Ovary (tissue), 9 donors: Measurements from ENCODE around the gene VWA3B. TPM values are rescaled to one million over a fixed set of nuclear protein-coding genes. Genes with fewer than 3 reads are reported as not detected.
"Not testable (repeated sequence)": the region's sequence is repeated elsewhere in the genome, so short reads cannot be mapped to it uniquely, and the experiment has no call there.

Source experiments
- DNase-seq, 5 donors: peaks; one replicate each; pipeline ENCODE4 v3.0.0-alpha.2; 2019 to 2020
- H3K27ac ChIP-seq, 2 donors: fragments of 200-600 bp; one replicate each; pipeline versions ENCODE4 v1.5.1 to v1.8.0; 2019 to 2022
- H3K27me3 ChIP-seq: fragments of 200-600 bp; one replicate; pipeline ENCODE4 v1.8.0; 2022
- H3K36me3 ChIP-seq: fragments of 200-600 bp; sonication (generic); one replicate; pipeline ENCODE4 v1.5.1; 2019
- H3K4me1 ChIP-seq: one replicate; pipeline ENCODE4 v1.8.1; 2013; ENCODE audit warnings: mild to moderate bottlenecking, moderate library complexity; ENCODE audit not compliant: insufficient read depth
- H3K4me3 ChIP-seq: fragments of 200-600 bp; sonication (generic); one replicate; pipeline ENCODE4 v1.5.1; 2017
- H3K9me3 ChIP-seq, 2 donors: fragments of 200-600 bp in 1 of 2; sonication (generic) in 1 of 2; one replicate each; pipeline versions ENCODE4 v1.5.1 to v1.8.1; 2013 to 2019; ENCODE audit warnings: mild to moderate bottlenecking in 1 of 2, moderate library complexity in 1 of 2
- EP300 ChIP-seq: sonication (generic); formaldehyde crosslinking; IDR thresholded peaks from one replicate; pipeline ENCODE4 v1.6.1; 2017; ENCODE audit warnings: antibody characterized with exemption
- POLR2A ChIP-seq: fragments of 450-650 bp; IDR thresholded peaks from one replicate; pipeline ENCODE4 v1.6.1; 2017; ENCODE audit warnings: antibody characterized with exemption, mild to moderate bottlenecking, moderate library complexity
- WGBS, 3 donors: extraction: QIAGEN DNeasy Blood & Tissue Kit in 1 of 3; methylation state at CpG; one replicate each; pipeline versions ENCODE4 v1.1.5 to v1.1.7; 2013 to 2017; 5-methylcytosine and 5-hydroxymethylcytosine counted together
- intact Hi-C, 4 donors: fragments of 100-400 bp; cut with DNase I; formaldehyde crosslinking; loops; one replicate each; pipeline versions ENCODE4 v1.11.0 to v1.15.1; 2022 to 2023
- polyA plus RNA-seq, 2 donors: library from polyadenylated mRNA; stranded (reverse); fragments of 200-250 nt in 1 of 2; fragments of 350-450 nt in 1 of 2; fragmentation: Illumina TruSeq in 1 of 2; extraction: RNeasy Lipid Tissue Mini Kit (QIAGEN cat#74804) in 1 of 2; gene quantifications; one replicate each; pipeline ENCODE4 v1.2.3, GENCODE V29; 2013 to 2014
- total RNA-seq, 7 donors: library from RNA; depleted of rRNA in 2 of 7; stranded (reverse); fragments of >200 nt in 2 of 7; fragmentation: NEBNext Ultra II Directional in 3 of 7; extraction: Animal tissue kit (Norgen Biotek cat#: 25700) in 3 of 7; gene quantifications; one replicate each; pipeline versions ENCODE4 v1.1.0 to v1.2.4, GENCODE V29; 2016 to 2023
- TF ChIP-seq, protein P1 (sequence below), 3 donors: fragments of 450-650 bp in 2 of 3; fragments of 200-600 bp in 1 of 3; IDR thresholded peaks; one replicate each; pipeline versions ENCODE4 v1.5.1 to v1.8.0; 2016 to 2022; ENCODE audit warnings: antibody characterized with exemption in 3 of 3, mild to moderate bottlenecking in 1 of 3
- donor health status: DM: no; HTN: no; CAD: no; lungs with moderate emphysema.
- donor health status: DM: no; HTN: no; CAD: no.
- donor health status: Bipolar disorder and iron deficiency.
- donor health status: DM: yes; HTN: yes; CAD: no.
- donor health status: DM: no; HTN: no; CAD: no.
- donor health status: DM: yes; HTN: yes; CAD: no.

VWA3B gene
- total and polyA plus RNA-seq, 9 donors, result 0.56 to 15.7 (median 1.1) TPM

DNA sequence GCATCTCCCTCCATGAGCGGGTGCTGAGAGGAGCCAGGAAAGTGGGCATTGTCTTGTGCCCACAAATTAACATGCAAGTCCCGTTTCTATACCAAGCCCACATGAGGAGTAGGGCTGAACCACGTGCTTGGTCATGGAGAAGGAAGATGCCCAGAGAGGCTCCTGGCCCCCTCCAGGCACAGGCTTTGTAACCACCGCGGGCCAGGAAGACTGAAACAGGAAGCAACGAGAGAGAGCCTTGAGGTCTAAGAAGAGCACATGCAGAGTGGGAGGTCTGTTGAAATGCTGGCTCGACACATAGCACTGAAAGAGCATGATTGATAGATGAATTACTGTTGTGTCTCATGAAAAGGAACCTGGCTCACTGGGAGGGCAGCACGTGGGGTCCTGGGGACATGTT lies 36.3 kb downstream of the VWA3B start:
- Histone ChIP-seq H3K27me3 (no peaks in the 10 kb centered on the region), H3K9me3 (no peaks in the 10 kb centered on the region), H3K4me3 (no peak overlapping the region), H3K4me1 (no peaks in the 10 kb centered on the region), H3K27ac (no peak overlapping the region), H3K36me3 (no peaks in the 10 kb centered on the region)
- WGBS, 3 donors, result 78 to 84% (median 81%) methylated on average over 8 of the region's 8 CpGs
- TF ChIP-seq POLR2A, result no peak
- no peak for TF ChIP-seq EP300
- TF ChIP-seq, protein P1, sequence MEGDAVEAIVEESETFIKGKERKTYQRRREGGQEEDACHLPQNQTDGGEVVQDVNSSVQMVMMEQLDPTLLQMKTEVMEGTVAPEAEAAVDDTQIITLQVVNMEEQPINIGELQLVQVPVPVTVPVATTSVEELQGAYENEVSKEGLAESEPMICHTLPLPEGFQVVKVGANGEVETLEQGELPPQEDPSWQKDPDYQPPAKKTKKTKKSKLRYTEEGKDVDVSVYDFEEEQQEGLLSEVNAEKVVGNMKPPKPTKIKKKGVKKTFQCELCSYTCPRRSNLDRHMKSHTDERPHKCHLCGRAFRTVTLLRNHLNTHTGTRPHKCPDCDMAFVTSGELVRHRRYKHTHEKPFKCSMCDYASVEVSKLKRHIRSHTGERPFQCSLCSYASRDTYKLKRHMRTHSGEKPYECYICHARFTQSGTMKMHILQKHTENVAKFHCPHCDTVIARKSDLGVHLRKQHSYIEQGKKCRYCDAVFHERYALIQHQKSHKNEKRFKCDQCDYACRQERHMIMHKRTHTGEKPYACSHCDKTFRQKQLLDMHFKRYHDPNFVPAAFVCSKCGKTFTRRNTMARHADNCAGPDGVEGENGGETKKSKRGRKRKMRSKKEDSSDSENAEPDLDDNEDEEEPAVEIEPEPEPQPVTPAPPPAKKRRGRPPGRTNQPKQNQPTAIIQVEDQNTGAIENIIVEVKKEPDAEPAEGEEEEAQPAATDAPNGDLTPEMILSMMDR (IDR thresholded peaks at IDR 0.05), result no peak
- intact Hi-C loops, result no loop called here
- no peak for DNase-seq

DNA sequence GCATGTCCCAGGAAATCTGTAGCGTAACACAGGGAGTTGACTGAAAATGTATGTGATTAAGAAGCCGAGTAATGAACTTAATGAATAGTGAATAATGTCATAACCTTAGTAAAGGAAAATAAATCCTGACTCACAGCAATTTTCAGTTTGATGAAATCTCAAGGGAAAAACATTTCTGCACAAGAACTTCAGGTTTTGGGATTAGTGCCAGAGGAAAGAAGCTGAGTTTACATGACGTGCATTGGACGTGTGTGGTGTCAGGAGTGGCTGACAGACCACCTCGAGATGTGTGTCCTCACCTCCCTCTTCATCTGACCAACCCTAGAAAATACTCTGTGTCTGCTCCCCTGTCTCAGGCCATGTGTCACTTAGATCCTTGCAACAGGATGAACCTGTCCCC lies 39.1 kb downstream of the VWA3B start:
- Histone ChIP-seq H3K4me1 (no peaks in the 10 kb centered on the region), H3K27me3 (no peaks in the 10 kb centered on the region), H3K4me3 (no peak overlapping the region), H3K36me3 (no peaks in the 10 kb centered on the region), H3K9me3 (no peaks in the 10 kb centered on the region), H3K27ac (no peak overlapping the region)
- no peak for DNase-seq
- 57 to 63% (median 61%) methylated on average over 5 of the region's 5 CpGs for WGBS, 3 donors
- intact Hi-C loops, result no loop called here
- TF ChIP-seq POLR2A (no peak), EP300 (no peak)
- TF ChIP-seq, protein P1 (IDR thresholded peaks at IDR 0.05), result no peak

DNA sequence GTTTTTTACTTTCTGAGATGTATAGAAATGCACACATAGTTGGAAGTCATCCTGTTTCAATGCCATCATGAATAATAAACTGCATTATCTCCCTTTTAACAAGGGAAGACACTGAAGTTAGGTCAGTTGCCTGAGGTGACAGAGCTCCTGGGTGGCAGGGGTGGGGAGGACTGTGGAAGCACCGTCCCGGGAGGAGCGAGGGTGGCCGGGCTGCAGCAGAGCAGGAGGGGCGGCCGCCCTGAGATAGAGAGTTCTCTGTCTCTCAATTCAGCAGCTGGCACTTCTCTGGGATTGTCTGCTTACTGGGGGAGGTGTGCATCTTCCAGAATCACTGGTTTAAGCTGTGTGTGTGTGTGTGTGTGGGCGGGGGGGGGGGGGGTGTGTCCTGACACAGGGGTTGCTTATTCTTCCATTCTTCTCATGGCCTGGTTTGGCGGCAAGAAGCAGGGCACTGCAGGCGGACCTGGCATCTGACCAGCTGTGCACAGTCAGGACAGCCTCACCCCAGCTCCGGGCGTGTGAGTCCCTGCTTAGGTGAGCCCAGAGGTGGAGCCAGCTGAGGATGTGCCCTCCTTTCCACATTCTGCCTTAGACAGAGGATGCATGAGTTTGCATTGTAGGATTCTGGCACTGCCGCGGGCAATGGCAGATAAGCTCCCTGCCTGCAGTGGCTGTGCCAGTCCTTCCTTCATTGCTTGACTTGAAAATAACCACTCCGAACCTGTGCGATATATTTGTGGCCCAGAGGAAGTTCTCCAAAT lies 40.4 kb downstream of the VWA3B start:
- 42 to 63% (median 42%) methylated on average over 14 to 15 of the region's 15 CpGs for WGBS, 3 donors
- intact Hi-C loops, result no loop called here
- no peak for TF ChIP-seq EP300
- no peak for TF ChIP-seq POLR2A
- TF ChIP-seq, protein P1 (IDR thresholded peaks at IDR 0.05), result no peak
- Histone ChIP-seq H3K27ac (no peak overlapping the region), H3K27me3 (no peaks in the 10 kb centered on the region), H3K4me3 (no peak overlapping the region), H3K9me3 (no peaks in the 10 kb centered on the region), H3K4me1 (no peaks in the 10 kb centered on the region), H3K36me3 (no peaks in the 10 kb centered on the region)
- no peak for DNase-seq

DNA sequence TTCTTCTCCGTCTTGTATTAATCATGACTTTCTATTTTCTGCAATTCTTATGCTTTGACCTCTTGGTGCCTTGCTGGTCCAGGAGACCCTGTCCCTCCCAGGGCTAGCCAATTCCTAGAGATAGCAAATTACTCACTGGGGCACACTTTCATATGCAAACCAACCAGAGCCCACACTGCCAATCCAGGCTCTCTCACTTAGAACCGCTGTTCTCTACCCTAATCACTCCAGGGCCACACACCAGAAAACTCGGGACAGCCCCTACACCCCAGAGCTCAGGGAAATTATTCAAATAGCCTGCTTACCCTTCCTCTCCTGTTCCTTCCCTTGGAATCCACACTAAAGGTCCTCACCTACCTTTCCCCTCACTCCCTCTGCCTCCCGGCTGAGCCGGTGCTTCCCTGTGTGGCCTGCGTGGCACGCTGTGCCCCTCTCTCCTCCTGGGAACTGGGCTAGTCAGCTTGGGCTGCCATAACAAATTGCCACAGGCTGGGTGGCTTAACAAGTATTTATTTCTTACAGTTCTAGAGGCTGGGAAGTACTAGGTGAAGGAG lies 41.7 kb downstream of the VWA3B start:
- H3K4me1 ChIP-seq, result no peaks in the 10 kb centered on the region
- DNase-seq, result no peak

DNA sequence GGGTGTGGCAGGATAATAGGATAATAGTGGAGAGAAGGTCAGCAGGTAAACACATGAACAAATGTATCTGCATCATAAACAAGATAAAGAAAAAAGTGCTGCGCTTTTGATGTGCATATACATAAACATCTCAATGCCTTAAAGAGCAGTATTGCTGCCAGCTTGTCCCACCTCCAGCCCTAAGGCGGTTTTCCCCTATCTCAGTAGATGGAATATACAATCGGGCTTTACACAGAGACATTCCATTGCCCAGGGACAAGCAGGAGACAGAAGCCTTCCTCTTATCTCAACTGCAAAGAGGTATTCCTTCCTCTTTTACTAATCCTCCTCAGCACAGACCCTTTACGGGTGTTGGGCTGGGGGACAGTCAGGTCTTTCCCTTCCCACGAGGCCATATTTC lies 43.1 kb downstream of the VWA3B start:
- H3K4me1 ChIP-seq, H3K27ac ChIP-seq, H3K36me3 ChIP-seq, H3K9me3 ChIP-seq, DNase-seq, H3K4me3 ChIP-seq, H3K27me3 ChIP-seq, intact Hi-C loops: not testable (repeated sequence)
- WGBS, 3 donors, result 62 to 75% (median 66%) methylated on average over 5 of the region's 5 CpGs

More for the DNA sequence above, 41.7 kb downstream of the VWA3B start:
- TF ChIP-seq, protein P1 (IDR thresholded peaks at IDR 0.05), result no peak
- TF ChIP-seq POLR2A (no peak), EP300 (no peak)
- no peaks in the 10 kb centered on the region for H3K27me3 ChIP-seq
- intact Hi-C loops, result no loop called here
- no peaks in the 10 kb centered on the region for H3K9me3 ChIP-seq
- no peak overlapping the region for H3K4me3 ChIP-seq
- no peak overlapping the region for H3K27ac ChIP-seq
- no peaks in the 10 kb centered on the region for H3K36me3 ChIP-seq
- 89 to 97% (median 91%) methylated on average over 7 of the region's 7 CpGs for WGBS, 3 donors
